Progenitor cell of endocrine pancreas (in vitro differentiated cells): ENCODE data around the gene SUN2. TPM values are rescaled to one million over a fixed set of nuclear protein-coding genes. Genes with fewer than 3 reads are reported as not detected.

Source experiments
- DNase-seq: peaks from one replicate; pipeline ENCODE4 v3.0.0; 2021; ENCODE audit warnings: low spot score; ENCODE audit not compliant: unreplicated experiment
- H3K27ac Mint-ChIP-seq: 2 replicates; pipeline ENCODE4 v1.8.0; 2021; ENCODE audit warnings: mild to moderate bottlenecking, moderate library complexity, mixed read lengths
- H3K27me3 Mint-ChIP-seq: 2 replicates; pipeline ENCODE4 v1.8.0; 2021; ENCODE audit warnings: mixed read lengths
- H3K36me3 Mint-ChIP-seq: 2 replicates; pipeline ENCODE4 v1.8.0; 2022; ENCODE audit warnings: mixed read lengths; ENCODE audit not compliant: insufficient read depth
- H3K4me1 Mint-ChIP-seq: 2 replicates; pipeline ENCODE4 v1.8.0; 2021; ENCODE audit warnings: low read depth, mixed read lengths
- H3K4me3 Mint-ChIP-seq: 2 replicates; pipeline ENCODE4 v1.8.0; 2021; ENCODE audit warnings: low read depth, mild to moderate bottlenecking, moderate library complexity, mixed read lengths
- H3K9me3 Mint-ChIP-seq: 2 replicates; pipeline ENCODE4 v1.8.0; 2021; ENCODE audit warnings: low read depth, mixed read lengths
- total RNA-seq: library from RNA; stranded (reverse); gene quantifications from 2 replicates; pipeline ENCODE4 v1.2.1, GENCODE V29; 2021
- TF ChIP-seq, protein P1 (sequence below): fragments of 200-600 bp; sonication (generic); IDR thresholded peaks from one replicate; pipeline ENCODE4 v1.5.0; 2021; ENCODE audit warnings: antibody characterized with exemption, mild to moderate bottlenecking; ENCODE audit not compliant: unreplicated experiment

The SUN2 gene
- total RNA-seq, 1 donor from 2014 or later, result 66.1 TPM

GRCh38 chr22:38745676-38746460, 9.9 kb downstream of the SUN2 start:
- TF ChIP-seq, protein P1, sequence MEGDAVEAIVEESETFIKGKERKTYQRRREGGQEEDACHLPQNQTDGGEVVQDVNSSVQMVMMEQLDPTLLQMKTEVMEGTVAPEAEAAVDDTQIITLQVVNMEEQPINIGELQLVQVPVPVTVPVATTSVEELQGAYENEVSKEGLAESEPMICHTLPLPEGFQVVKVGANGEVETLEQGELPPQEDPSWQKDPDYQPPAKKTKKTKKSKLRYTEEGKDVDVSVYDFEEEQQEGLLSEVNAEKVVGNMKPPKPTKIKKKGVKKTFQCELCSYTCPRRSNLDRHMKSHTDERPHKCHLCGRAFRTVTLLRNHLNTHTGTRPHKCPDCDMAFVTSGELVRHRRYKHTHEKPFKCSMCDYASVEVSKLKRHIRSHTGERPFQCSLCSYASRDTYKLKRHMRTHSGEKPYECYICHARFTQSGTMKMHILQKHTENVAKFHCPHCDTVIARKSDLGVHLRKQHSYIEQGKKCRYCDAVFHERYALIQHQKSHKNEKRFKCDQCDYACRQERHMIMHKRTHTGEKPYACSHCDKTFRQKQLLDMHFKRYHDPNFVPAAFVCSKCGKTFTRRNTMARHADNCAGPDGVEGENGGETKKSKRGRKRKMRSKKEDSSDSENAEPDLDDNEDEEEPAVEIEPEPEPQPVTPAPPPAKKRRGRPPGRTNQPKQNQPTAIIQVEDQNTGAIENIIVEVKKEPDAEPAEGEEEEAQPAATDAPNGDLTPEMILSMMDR, result no peak
- H3K36me3 Mint-ChIP-seq, result peaks cover 12% of the 10 kb centered on the region
- no peak overlapping the region for H3K4me3 Mint-ChIP-seq
- H3K27ac Mint-ChIP-seq, result no peak overlapping the region
- no peaks in the 10 kb centered on the region for H3K4me1 Mint-ChIP-seq
- H3K9me3 Mint-ChIP-seq, result no peaks in the 10 kb centered on the region
- no peaks in the 10 kb centered on the region for H3K27me3 Mint-ChIP-seq
- no peak for DNase-seq

DNA sequence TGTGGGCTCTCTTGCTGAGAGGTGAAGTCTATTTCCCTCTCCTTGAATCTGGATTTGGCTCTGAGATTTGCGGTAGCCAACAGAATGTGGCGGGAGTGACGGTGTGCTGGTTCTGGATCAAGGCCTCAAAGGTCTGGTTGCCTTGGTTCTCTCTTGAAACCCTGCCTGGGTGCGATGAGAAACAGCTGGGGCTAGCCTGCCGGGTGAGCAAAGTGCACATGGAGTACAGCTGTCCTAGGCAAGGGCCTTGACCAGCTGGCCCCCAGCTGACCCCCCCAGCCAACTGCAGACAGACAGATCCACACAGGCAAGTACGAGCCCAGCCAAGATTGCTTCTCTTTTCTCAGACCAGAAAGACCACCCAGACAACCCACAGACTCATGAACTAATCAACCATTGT, 10.8 kb downstream of the SUN2 start:
- no peaks in the 10 kb centered on the region for H3K4me1 Mint-ChIP-seq

DNA sequence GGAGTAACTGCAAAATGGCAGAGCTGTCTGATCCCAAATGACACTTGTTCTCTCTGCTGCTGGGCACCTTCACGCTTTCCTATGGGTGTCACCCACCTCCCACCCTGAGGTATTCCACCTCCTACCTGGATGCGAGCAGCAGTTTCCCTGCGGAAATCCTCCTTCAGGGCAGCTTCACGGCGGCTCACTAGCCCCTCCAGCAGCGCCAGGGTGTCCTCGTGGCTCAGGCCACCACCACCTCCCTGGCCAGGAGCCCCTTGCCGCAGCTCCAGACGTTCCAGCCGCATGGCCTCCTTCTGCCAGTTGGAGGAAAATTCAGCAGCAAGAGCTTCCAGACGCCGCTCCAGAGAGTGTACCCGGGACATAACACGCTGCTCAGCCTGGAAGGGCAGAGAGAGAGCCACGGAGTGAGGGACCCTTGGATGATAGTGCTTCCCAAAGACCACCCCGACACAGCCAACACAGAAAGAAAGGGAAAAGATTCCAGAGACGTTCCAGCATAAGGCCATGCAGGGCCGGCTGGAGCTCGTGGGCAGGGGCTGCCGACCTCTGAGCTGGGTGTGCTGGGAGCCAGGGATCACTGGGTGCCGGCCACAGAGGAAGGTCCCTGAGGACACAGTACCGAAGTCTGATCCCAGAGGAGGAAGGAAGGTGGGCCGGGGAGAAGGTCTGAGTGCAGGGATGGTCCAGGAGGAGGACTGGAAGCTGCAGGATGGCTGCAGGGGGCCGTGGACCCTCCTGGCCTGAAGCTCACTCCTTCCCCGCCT, 13.4 kb downstream of the SUN2 start:
- TF ChIP-seq, protein P1, result no peak
- peaks cover 12% of the 10 kb centered on the region for H3K36me3 Mint-ChIP-seq
- H3K9me3 Mint-ChIP-seq, result no peaks in the 10 kb centered on the region
- no peaks in the 10 kb centered on the region for H3K4me1 Mint-ChIP-seq
- H3K27ac Mint-ChIP-seq, result no peak overlapping the region
- H3K27me3 Mint-ChIP-seq, result no peaks in the 10 kb centered on the region
- H3K4me3 Mint-ChIP-seq, result no peak overlapping the region
- DNase-seq, result no peak

More for the DNA sequence above, 10.8 kb downstream of the SUN2 start:
- TF ChIP-seq, protein P1, result no peak
- DNase-seq, result no peak
- peaks cover 12% of the 10 kb centered on the region for H3K36me3 Mint-ChIP-seq
- no peaks in the 10 kb centered on the region for H3K27me3 Mint-ChIP-seq
- H3K9me3 Mint-ChIP-seq, result no peaks in the 10 kb centered on the region
- H3K27ac Mint-ChIP-seq, result no peak overlapping the region
- H3K4me3 Mint-ChIP-seq, result no peak overlapping the region

GRCh38 chr22:38741576-38741975, 14.2 kb downstream of the SUN2 start:
- Mint-ChIP-seq H3K9me3 (no peaks in the 10 kb centered on the region), H3K4me3 (no peak overlapping the region), H3K27ac (no peak overlapping the region), H3K27me3 (no peaks in the 10 kb centered on the region), H3K36me3 (peaks cover 14% of the 10 kb centered on the region), H3K4me1 (no peaks in the 10 kb centered on the region)
- DNase-seq, result no peak
- TF ChIP-seq, protein P1, result no peak

DNA sequence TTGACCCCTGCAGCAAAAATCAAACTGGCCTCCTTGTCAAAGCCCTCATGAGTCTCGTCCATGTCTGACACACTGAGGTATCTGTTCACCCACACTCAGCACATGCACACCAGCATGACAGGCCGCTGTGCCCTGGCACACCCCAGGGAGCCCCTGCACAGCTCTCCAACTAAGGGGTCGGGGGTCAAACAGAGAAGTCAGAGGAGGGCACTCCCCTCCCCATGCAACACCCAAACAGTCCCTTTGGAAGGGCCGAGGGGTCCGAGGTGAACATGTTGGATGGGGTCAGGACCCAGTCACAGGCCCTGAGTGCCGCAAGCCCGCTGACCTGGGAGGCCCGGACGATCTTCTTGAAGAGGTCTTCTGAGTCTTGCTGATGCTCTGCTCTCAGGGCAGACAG, 14.6 kb downstream of the SUN2 start:
- DNase-seq, result no peak
- TF ChIP-seq, protein P1, result no peak
- Mint-ChIP-seq H3K4me3 (no peak overlapping the region), H3K27ac (no peak overlapping the region), H3K27me3 (no peaks in the 10 kb centered on the region), H3K9me3 (no peaks in the 10 kb centered on the region), H3K4me1 (no peaks in the 10 kb centered on the region), H3K36me3 (peaks cover 14% of the 10 kb centered on the region)
